Stimulated activated CD8-positive, alpha-beta memory T cell treated with anti-CD3 and anti-CD28 coated beads, Interleukin-7, amount 100 ng/mL, for 48 hours (primary cell): ENCODE results near the gene PPP5C.
"Not testable (repeated sequence)": the region's sequence is repeated elsewhere in the genome, so short reads cannot be mapped to it uniquely, and the experiment has no call there.

Experiments
- DNase-seq, 2 donors: peaks; one replicate each; pipeline ENCODE4 v3.0.0-alpha.2; 2020; ENCODE audit warnings: low read depth in 1 of 2; ENCODE audit errors: extremely low read depth in 1 of 2

The PPP5C gene

GRCh38 chr19:46427518-46428045 is 80.7 kb downstream of the PPP5C start:
- DNase-seq, result no peak

- peak; percentile 46 to 50 for DNase-seq
These were observed 81.6 kb downstream of the PPP5C start, which contains the start of gene PNMA8C for GRCh38 chr19:46428239-46429135. Gene PNMA8C, minus strand, starts transcription at chr19:46428936. Its CDS starts 577 bp downstream, at chr19:46428359.

GRCh38 chr19:46429999-46430398 is 83.1 kb downstream of the PPP5C start:
- DNase-seq, result no peak

GRCh38 chr19:46431824-46432223 is 84.9 kb downstream of the PPP5C start:
- DNase-seq, result no peak

GRCh38 chr19:46433470-46433869 is 86.6 kb downstream of the PPP5C start:
- not testable (repeated sequence) for DNase-seq

GRCh38 chr19:46435009-46435408 is 88.1 kb downstream of the PPP5C start:
- no peak for DNase-seq

- not testable (repeated sequence) for DNase-seq
These were observed 88.8 kb downstream of the PPP5C start for GRCh38 chr19:46435689-46436088.
